KMS-11 (cell line): ENCODE measurements around the gene IFNGR2.
"Not testable (repeated sequence)": the region's sequence is repeated elsewhere in the genome, so short reads cannot be mapped to it uniquely, and the experiment has no call there.

Experiments used
- H2AFZ ChIP-seq: fragments of 200-600 bp; sonication (generic); 2 replicates; pipeline ENCODE4 v1.6.1; 2016; ENCODE audit warnings: antibody characterized with exemption, mixed run types, low read depth
- H3K27ac ChIP-seq: fragments of 200-600 bp; sonication (generic); 2 replicates; pipeline ENCODE4 v1.6.1; 2016; ENCODE audit warnings: mild to moderate bottlenecking, mixed run types
- H3K27me3 ChIP-seq: fragments of 200-600 bp; sonication (generic); 2 replicates; pipeline ENCODE4 v1.6.1; 2017; ENCODE audit warnings: mild to moderate bottlenecking, low read depth, mixed run types, moderate library complexity; ENCODE audit not compliant: insufficient read depth
- H3K36me3 ChIP-seq: fragments of 200-600 bp; sonication (generic); 2 replicates; pipeline ENCODE4 v1.6.1; 2017; ENCODE audit warnings: mild to moderate bottlenecking, mixed run types; ENCODE audit not compliant: insufficient read depth
- H3K4me1 ChIP-seq: fragments of 200-600 bp; sonication (generic); 2 replicates; pipeline ENCODE4 v1.6.1; 2016; ENCODE audit warnings: mild to moderate bottlenecking, low read depth, mixed run types; ENCODE audit not compliant: poor library complexity, severe bottlenecking
- H3K4me2 ChIP-seq: fragments of 200-600 bp; sonication (generic); 2 replicates; pipeline ENCODE4 v1.7.0; 2016; ENCODE audit warnings: mild to moderate bottlenecking, mixed run types
- H3K4me3 ChIP-seq: fragments of 200-600 bp; sonication (generic); IDR thresholded peaks from 2 replicates; pipeline ENCODE4 v1.6.1; 2017; ENCODE audit warnings: low read depth, low read length, mixed read lengths; ENCODE audit not compliant: insufficient read depth
- H3K79me2 ChIP-seq: fragments of 200-600 bp; sonication (generic); 2 replicates; pipeline ENCODE4 v1.6.1; 2016; ENCODE audit warnings: low read depth, mixed run types; ENCODE audit not compliant: insufficient read depth
- H3K9ac ChIP-seq: fragments of 200-600 bp; sonication (generic); 2 replicates; pipeline ENCODE4 v1.6.1; 2016; ENCODE audit warnings: mild to moderate bottlenecking, mixed run types
- H4K20me1 ChIP-seq: fragments of 200-600 bp; sonication (generic); 2 replicates; pipeline ENCODE4 v1.6.1; 2016; ENCODE audit warnings: mild to moderate bottlenecking, mixed run types; ENCODE audit not compliant: insufficient read depth
- CTCF ChIP-seq: fragments of 200-600 bp; sonication (generic); conservative IDR thresholded peaks from 2 replicates; pipeline ENCODE4 v1.6.1; 2017; ENCODE audit warnings: low read depth, mild to moderate bottlenecking, antibody characterized with exemption, low read length, moderate library complexity, mixed read lengths

Gene IFNGR2

GRCh38 chr21:33359446-33359845 lies 43.8 kb upstream of the IFNGR2 start:
- H2AFZ ChIP-seq = no peak overlapping the region
- peaks cover 23% of the 10 kb centered on the region for H3K4me1 ChIP-seq
- no peaks in the 10 kb centered on the region for H4K20me1 ChIP-seq
- no peaks in the 10 kb centered on the region for H3K27me3 ChIP-seq
- no peak overlapping the region for H3K4me2 ChIP-seq
- H3K79me2 ChIP-seq = no peaks in the 10 kb centered on the region
- no peaks in the 10 kb centered on the region for H3K36me3 ChIP-seq
- H3K4me3 ChIP-seq = no peak overlapping the region
- H3K9ac ChIP-seq = no peak overlapping the region
- TF ChIP-seq CTCF = no peak
- H3K27ac ChIP-seq = no peak overlapping the region

GRCh38 chr21:33360281-33360680 lies 42.9 kb upstream of the IFNGR2 start:
- Histone ChIP-seq H3K27ac (no peak overlapping the region), H3K9ac (no peak overlapping the region), H3K4me1 (peaks cover 15% of the 10 kb centered on the region), H4K20me1 (no peaks in the 10 kb centered on the region), H3K27me3 (no peaks in the 10 kb centered on the region), H3K36me3 (no peaks in the 10 kb centered on the region), H3K4me2 (no peak overlapping the region), H3K79me2 (no peaks in the 10 kb centered on the region), H3K4me3 (no peak overlapping the region), H2AFZ (no peak overlapping the region)
- TF ChIP-seq CTCF = no peak

GRCh38 chr21:33360881-33361602 lies 42.2 kb upstream of the IFNGR2 start:
- no peaks in the 10 kb centered on the region for H3K27me3 ChIP-seq
- H4K20me1 ChIP-seq = no peaks in the 10 kb centered on the region
- no peaks in the 10 kb centered on the region for H3K36me3 ChIP-seq
- H3K4me1 ChIP-seq = peaks cover 13% of the 10 kb centered on the region
- TF ChIP-seq CTCF = peak; percentile 97
- peak overlapping the region; percentile 19; the same call in 1 of the 2 replicates for H3K4me2 ChIP-seq
- no peak overlapping the region for H3K27ac ChIP-seq
- H3K4me3 ChIP-seq = no peak overlapping the region
- no peaks in the 10 kb centered on the region for H3K79me2 ChIP-seq
- H2AFZ ChIP-seq = peak overlapping the region; percentile 24; the same call in 1 of the 2 replicates
- no peak overlapping the region for H3K9ac ChIP-seq

GRCh38 chr21:33362044-33362555 lies 41.1 kb upstream of the IFNGR2 start:
- H3K9ac ChIP-seq = no peak overlapping the region
- no peak overlapping the region for H3K4me3 ChIP-seq
- H3K27ac ChIP-seq = no peak overlapping the region

GRCh38 chr21:33363911-33364609 lies 39.2 kb upstream of the IFNGR2 start:
- peaks cover 13% of the 10 kb centered on the region for H3K4me1 ChIP-seq
- H3K4me3 ChIP-seq, H3K36me3 ChIP-seq, H3K4me2 ChIP-seq, H3K27me3 ChIP-seq, H4K20me1 ChIP-seq, H3K79me2 ChIP-seq, H2AFZ ChIP-seq, H3K27ac ChIP-seq, H3K9ac ChIP-seq: not testable (repeated sequence)

More at GRCh38 chr21:33362044-33362555, 41.1 kb upstream of the IFNGR2 start:
- TF ChIP-seq CTCF = no peak
- H2AFZ ChIP-seq = no peak overlapping the region
- H3K27me3 ChIP-seq = no peaks in the 10 kb centered on the region
- H3K4me2 ChIP-seq = no peak overlapping the region
- no peaks in the 10 kb centered on the region for H3K36me3 ChIP-seq
- H3K79me2 ChIP-seq = no peaks in the 10 kb centered on the region
- no peaks in the 10 kb centered on the region for H4K20me1 ChIP-seq
- H3K4me1 ChIP-seq = peaks cover 13% of the 10 kb centered on the region
